ENCODE results near the gene FAM13B.
"Not testable (repeated sequence)": the region's sequence is repeated elsewhere in the genome, so short reads cannot be mapped to it uniquely, and the experiment has no call there.

Gene FAM13B

DNA sequence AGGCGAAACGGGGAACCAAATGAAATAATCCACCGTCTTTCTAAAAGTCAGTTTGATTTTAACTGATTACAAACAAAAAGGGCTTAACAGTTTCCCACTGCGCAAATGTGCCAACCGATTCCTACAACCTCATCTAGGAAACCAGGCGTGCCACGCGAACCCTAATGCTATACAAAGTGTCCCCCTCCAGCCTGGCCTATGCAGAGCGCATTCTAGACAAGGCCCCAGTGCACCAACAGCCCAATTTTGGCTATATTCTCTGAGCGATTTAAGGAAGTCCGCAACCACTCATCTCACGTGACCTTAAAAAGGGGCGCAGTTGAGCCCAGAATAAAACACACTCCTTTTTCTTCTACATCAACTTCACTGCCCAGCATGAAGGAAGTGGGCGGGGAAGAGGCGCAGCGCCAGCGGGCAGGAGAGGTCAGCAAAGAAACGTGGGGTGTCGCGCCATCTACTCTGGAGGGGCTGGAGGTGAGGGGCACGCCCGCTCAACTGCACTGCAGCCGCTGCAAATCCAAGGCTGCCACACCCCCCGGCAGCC is 779 bp downstream of the FAM13B start:
- peak overlapping the region; percentile 77 for H3K27ac ChIP-seq (ENCODE audit: low read length)
- H3K4me3 ChIP-seq (ENCODE audit: low read depth in 1 of 2, low read length in 2 of 2): peak overlapping the region; percentile 94 to 95
- peaks cover 16 to 41% of the 10 kb centered on the region in 2 donors for H3K4me1 ChIP-seq (ENCODE audit: control insufficient read depth in 1 of 2, insufficient read depth in 2 of 2, low read length in 2 of 2)
- H3K9me3 ChIP-seq (ENCODE audit: control insufficient read depth in 1 of 2, low read length in 2 of 2): no peaks in the 10 kb centered on the region
- H3K36me3 ChIP-seq (ENCODE audit: control insufficient read depth in 1 of 2, insufficient read depth in 2 of 2, low read length in 2 of 2): peaks cover 0 to 10% of the 10 kb centered on the region in 2 donors
- no peaks in the 10 kb centered on the region for H3K27me3 ChIP-seq (ENCODE audit: low read depth, low read length)

DNA sequence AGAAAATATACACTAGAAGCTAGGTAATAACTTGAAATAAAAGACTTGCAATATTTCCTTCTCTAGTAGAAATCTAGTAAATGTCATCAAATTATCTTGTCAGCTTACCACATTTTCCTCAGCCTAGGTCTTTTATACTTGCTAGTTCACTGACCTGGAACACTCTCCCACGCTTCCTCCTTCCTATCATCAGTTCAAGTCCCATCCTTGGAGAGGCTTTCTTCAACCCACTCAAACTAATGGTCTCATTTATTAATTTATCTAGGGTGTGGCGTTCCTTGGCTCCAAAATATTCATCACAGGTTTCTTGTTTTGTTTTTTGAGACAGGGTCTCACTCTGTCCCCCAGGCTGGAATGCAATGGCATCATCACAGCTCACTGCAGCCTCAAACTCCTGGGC is 2.9 kb downstream of the FAM13B start:
- Histone ChIP-seq H3K4me1 (ENCODE audit: control insufficient read depth in 1 of 2, insufficient read depth in 2 of 2, low read length in 2 of 2) (peaks cover 16 to 41% of the 10 kb centered on the region in 2 donors), H3K27me3 (ENCODE audit: low read depth, low read length) (no peaks in the 10 kb centered on the region), H3K36me3 (ENCODE audit: control insufficient read depth in 1 of 2, insufficient read depth in 2 of 2, low read length in 2 of 2) (peaks cover 0 to 10% of the 10 kb centered on the region in 2 donors), H3K9me3 (ENCODE audit: control insufficient read depth in 1 of 2, low read length in 2 of 2) (no peaks in the 10 kb centered on the region), H3K4me3 (ENCODE audit: low read depth in 1 of 2, low read length in 2 of 2) (no peak overlapping the region), H3K27ac (ENCODE audit: low read length) (no peak overlapping the region)

DNA sequence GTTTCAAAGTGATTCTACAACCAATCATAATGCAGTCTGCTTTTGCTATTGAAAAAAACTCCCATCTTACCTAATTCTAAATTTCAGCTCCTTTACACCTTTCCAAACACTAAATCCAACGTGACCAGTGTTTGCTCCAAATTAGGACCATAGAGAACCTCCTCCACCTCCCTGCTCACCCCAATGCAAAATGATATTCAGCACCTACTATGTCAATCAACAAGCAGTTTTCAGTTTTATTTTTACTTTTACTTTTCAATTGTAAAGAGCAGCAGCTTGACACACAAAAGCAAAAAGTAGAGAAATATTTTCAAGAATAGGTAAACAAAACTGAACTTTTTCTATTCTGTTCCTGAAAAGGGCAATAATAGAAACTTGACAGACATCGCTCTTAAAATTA is 3.4 kb downstream of the FAM13B start:
- no peaks in the 10 kb centered on the region for H3K27me3 ChIP-seq (ENCODE audit: low read depth, low read length)
- peaks cover 16 to 42% of the 10 kb centered on the region in 2 donors for H3K4me1 ChIP-seq (ENCODE audit: control insufficient read depth in 1 of 2, insufficient read depth in 2 of 2, low read length in 2 of 2)
- H3K9me3 ChIP-seq (ENCODE audit: control insufficient read depth in 1 of 2, low read length in 2 of 2): no peaks in the 10 kb centered on the region
- no peak overlapping the region for H3K4me3 ChIP-seq (ENCODE audit: low read depth in 1 of 2, low read length in 2 of 2)
- H3K27ac ChIP-seq (ENCODE audit: low read length): no peak overlapping the region
- peaks cover 0 to 10% of the 10 kb centered on the region in 2 donors for H3K36me3 ChIP-seq (ENCODE audit: control insufficient read depth in 1 of 2, insufficient read depth in 2 of 2, low read length in 2 of 2)

DNA sequence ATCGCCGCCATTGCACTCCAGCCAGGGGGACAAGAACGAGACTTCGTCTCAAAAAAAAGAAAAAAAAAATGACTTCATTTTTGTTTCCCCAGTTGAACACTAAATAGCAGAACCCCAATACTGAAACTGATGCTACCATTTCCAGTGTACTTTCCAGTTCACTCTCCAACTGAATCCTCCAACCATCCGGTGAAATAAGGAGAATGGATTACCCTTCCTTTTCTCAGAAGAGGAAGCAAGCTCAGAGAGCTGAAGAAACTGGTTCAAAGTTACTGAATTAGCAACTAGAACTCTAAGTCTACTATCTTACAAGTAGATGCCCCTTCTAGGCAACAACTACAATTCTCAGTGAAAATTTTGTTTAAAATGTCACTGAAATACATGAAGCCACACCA is 3.9 kb downstream of the FAM13B start:
- H3K9me3 ChIP-seq (ENCODE audit: control insufficient read depth in 1 of 2, low read length in 2 of 2): no peaks in the 10 kb centered on the region
- peaks cover 0 to 10% of the 10 kb centered on the region in 2 donors for H3K36me3 ChIP-seq (ENCODE audit: control insufficient read depth in 1 of 2, insufficient read depth in 2 of 2, low read length in 2 of 2)
- H3K4me3 ChIP-seq (ENCODE audit: low read depth in 1 of 2, low read length in 2 of 2): no peak overlapping the region
- peaks cover 16 to 47% of the 10 kb centered on the region in 2 donors for H3K4me1 ChIP-seq (ENCODE audit: control insufficient read depth in 1 of 2, insufficient read depth in 2 of 2, low read length in 2 of 2)
- H3K27ac ChIP-seq (ENCODE audit: low read length): no peak overlapping the region
- H3K27me3 ChIP-seq (ENCODE audit: low read depth, low read length): no peaks in the 10 kb centered on the region

DNA sequence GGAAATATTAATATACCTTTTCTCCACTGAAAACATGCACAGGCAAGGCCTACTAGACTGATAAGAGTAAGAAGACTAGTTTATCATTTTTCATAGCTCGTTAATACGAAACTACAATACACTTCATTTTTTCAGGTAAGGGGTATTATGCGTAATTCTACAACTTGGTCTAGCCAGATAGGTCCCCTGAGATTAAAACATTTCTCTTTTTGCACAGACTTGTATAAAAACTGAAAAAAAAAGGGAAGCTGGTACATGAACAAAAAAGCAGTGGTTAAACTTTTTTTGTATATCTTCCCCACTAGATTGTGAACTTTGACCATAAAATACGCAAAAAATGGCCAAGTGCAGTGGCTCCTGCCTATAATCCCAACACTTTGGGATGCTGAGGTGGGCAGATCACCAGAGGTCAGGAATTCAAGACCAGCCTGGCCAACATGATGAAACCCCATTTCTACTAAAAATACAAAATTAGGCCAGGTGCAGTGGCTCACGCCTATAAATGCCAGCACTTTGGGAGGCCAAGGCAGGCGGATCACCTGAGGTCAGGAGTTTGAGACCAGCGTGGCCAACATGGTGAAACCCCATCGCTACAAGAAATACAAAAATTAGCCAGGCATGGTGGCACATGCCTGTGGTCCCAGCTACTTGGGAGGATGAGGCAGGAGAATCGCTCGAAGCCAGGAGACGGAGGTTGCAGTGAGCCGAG is 4.5 kb downstream of the FAM13B start:
- H3K9me3 ChIP-seq (ENCODE audit: control insufficient read depth in 1 of 2, low read length in 2 of 2); H3K27me3 ChIP-seq (ENCODE audit: low read depth, low read length); H3K4me3 ChIP-seq (ENCODE audit: low read depth in 1 of 2, low read length in 2 of 2); H3K36me3 ChIP-seq (ENCODE audit: control insufficient read depth in 1 of 2, insufficient read depth in 2 of 2, low read length in 2 of 2); H3K27ac ChIP-seq (ENCODE audit: low read length): not testable (repeated sequence)
- H3K4me1 ChIP-seq (ENCODE audit: control insufficient read depth in 1 of 2, insufficient read depth in 2 of 2, low read length in 2 of 2): peaks cover 16 to 45% of the 10 kb centered on the region in 2 donors

DNA sequence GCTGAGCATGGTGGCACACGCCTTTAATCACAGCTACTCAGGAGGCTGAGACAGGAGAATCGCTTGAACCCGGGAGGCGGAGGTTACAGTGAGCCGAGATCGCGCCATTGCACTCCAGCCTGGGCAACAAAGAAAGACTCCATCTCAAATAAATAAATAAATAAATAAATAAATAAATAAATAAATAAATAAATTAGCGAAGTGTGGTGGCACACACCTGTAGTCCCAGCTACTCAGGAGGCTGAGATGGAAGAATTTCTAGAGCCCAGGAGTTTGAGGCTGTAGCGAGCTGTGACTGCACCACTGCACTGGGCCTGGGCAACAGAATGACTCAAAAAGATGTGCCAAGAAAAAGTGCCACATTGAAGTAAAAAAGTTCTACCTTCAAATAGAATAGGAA is 6.1 kb downstream of the FAM13B start:
- peaks cover 16 to 53% of the 10 kb centered on the region in 2 donors for H3K4me1 ChIP-seq (ENCODE audit: control insufficient read depth in 1 of 2, insufficient read depth in 2 of 2, low read length in 2 of 2)
- H3K36me3 ChIP-seq (ENCODE audit: control insufficient read depth in 1 of 2, insufficient read depth in 2 of 2, low read length in 2 of 2); H3K4me3 ChIP-seq (ENCODE audit: low read depth in 1 of 2, low read length in 2 of 2); H3K27ac ChIP-seq (ENCODE audit: low read length); H3K27me3 ChIP-seq (ENCODE audit: low read depth, low read length); H3K9me3 ChIP-seq (ENCODE audit: control insufficient read depth in 1 of 2, low read length in 2 of 2): not testable (repeated sequence)

DNA sequence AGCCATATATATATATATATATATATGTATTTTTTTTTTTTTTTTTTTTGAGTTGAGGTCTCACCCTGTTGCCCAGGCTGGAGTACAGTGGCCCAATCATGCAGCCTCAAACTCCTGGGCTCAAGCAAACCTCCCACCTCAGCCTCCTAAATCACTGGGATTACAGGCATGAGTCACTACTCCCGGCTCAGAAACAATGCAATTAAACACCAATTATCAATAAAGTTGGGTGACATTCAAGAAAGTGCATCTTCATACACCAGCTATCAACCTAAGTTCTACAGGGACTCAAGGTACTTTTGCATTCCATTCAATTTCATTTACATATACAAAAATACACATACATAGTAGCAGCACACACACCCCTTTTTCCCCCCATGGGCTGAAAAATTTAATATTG is 7.6 kb downstream of the FAM13B start:
- H3K27ac ChIP-seq (ENCODE audit: low read length): no peak overlapping the region
- H3K4me1 ChIP-seq (ENCODE audit: control insufficient read depth in 1 of 2, insufficient read depth in 2 of 2, low read length in 2 of 2): peaks cover 11 to 47% of the 10 kb centered on the region in 2 donors
- no peaks in the 10 kb centered on the region for H3K9me3 ChIP-seq (ENCODE audit: control insufficient read depth in 1 of 2, low read length in 2 of 2)
- H3K36me3 ChIP-seq (ENCODE audit: control insufficient read depth in 1 of 2, insufficient read depth in 2 of 2, low read length in 2 of 2): peaks cover 6% of the 10 kb centered on the region in 2 donors
- no peak overlapping the region for H3K4me3 ChIP-seq (ENCODE audit: low read depth in 1 of 2, low read length in 2 of 2)
- no peaks in the 10 kb centered on the region for H3K27me3 ChIP-seq (ENCODE audit: low read depth, low read length)

DNA sequence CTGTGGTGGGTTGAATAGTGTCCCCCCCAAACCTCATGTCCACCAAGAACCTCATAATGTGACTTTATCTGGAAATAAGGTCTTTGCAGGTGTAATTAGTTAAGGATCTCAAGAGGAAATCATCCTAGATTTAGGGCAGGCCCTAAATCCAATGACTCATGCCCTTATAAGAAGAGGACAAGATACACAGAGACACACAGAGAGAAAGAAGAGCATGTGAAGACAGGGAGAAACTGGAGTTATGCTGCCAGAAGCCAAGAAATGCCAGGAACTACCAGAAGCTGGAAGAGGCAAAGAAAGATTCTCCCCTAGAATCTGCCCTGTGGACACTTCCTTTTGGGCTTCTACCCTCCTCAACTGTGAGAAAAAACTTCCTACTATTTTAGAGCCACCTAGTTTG is 8.8 kb downstream of the FAM13B start:
- H3K9me3 ChIP-seq (ENCODE audit: control insufficient read depth in 1 of 2, low read length in 2 of 2): no peaks in the 10 kb centered on the region
- H3K27ac ChIP-seq (ENCODE audit: low read length): no peak overlapping the region
- no peak overlapping the region for H3K4me3 ChIP-seq (ENCODE audit: low read depth in 1 of 2, low read length in 2 of 2)
- H3K36me3 ChIP-seq (ENCODE audit: control insufficient read depth in 1 of 2, insufficient read depth in 2 of 2, low read length in 2 of 2): peaks cover 6% of the 10 kb centered on the region in 2 donors
- no peaks in the 10 kb centered on the region for H3K27me3 ChIP-seq (ENCODE audit: low read depth, low read length)
- H3K4me1 ChIP-seq (ENCODE audit: control insufficient read depth in 1 of 2, insufficient read depth in 2 of 2, low read length in 2 of 2): peaks cover 4 to 35% of the 10 kb centered on the region in 2 donors

DNA sequence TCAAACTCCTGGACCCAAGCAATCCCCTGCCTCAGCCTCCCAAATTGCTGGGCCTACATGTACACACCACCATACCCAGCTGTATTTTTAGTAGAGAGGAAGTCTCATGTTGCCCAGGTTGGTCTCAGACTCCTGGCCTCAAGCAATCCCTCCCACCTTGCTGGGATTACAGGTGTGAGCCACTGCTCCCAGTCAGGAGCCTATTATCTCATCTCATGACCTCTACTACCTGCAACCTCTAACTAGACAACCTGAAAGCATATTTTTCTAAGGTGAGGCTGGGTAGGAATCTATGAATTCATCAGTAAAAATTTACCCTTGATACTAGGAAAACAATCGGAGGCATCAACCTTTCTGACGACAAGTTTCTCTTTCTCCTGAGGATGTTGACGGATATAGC is 10.0 kb downstream of the FAM13B start:
- H3K36me3 ChIP-seq (ENCODE audit: control insufficient read depth in 1 of 2, insufficient read depth in 2 of 2, low read length in 2 of 2): peaks cover 11 to 17% of the 10 kb centered on the region in 2 donors
- H3K27me3 ChIP-seq (ENCODE audit: low read depth, low read length): no peaks in the 10 kb centered on the region
- H3K4me3 ChIP-seq (ENCODE audit: low read depth in 1 of 2, low read length in 2 of 2): no peak overlapping the region
- H3K9me3 ChIP-seq (ENCODE audit: control insufficient read depth in 1 of 2, low read length in 2 of 2): no peaks in the 10 kb centered on the region
- no peak overlapping the region for H3K27ac ChIP-seq (ENCODE audit: low read length)
- peaks cover 0 to 30% of the 10 kb centered on the region in 2 donors for H3K4me1 ChIP-seq (ENCODE audit: control insufficient read depth in 1 of 2, insufficient read depth in 2 of 2, low read length in 2 of 2)

DNA sequence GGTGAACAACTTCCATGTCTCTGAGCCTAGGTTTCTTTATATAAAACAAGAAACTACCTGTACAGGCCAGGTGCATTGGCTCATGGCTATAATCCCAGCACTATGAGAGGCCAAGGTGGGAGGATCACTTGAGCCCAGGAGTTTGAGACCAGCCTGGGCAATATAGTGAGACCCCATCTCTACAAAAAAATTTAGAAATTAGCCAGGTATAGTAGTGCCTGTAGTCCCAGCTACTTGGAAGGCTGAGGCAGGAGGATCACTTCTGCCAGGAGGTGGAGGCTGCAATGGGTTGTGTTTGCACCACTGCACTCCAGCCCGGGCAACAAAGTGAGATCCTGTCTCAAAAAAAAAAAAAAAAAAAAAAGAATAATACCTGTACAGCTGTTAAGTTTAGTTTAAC is 11.1 kb downstream of the FAM13B start:
- Histone ChIP-seq H3K27ac (ENCODE audit: low read length) (no peak overlapping the region), H3K27me3 (ENCODE audit: low read depth, low read length) (no peaks in the 10 kb centered on the region), H3K9me3 (ENCODE audit: control insufficient read depth in 1 of 2, low read length in 2 of 2) (no peaks in the 10 kb centered on the region), H3K4me3 (ENCODE audit: low read depth in 1 of 2, low read length in 2 of 2) (no peak overlapping the region), H3K36me3 (ENCODE audit: control insufficient read depth in 1 of 2, insufficient read depth in 2 of 2, low read length in 2 of 2) (peaks cover 13 to 21% of the 10 kb centered on the region in 2 donors), H3K4me1 (ENCODE audit: control insufficient read depth in 1 of 2, insufficient read depth in 2 of 2, low read length in 2 of 2) (peaks cover 0 to 30% of the 10 kb centered on the region in 2 donors)

DNA sequence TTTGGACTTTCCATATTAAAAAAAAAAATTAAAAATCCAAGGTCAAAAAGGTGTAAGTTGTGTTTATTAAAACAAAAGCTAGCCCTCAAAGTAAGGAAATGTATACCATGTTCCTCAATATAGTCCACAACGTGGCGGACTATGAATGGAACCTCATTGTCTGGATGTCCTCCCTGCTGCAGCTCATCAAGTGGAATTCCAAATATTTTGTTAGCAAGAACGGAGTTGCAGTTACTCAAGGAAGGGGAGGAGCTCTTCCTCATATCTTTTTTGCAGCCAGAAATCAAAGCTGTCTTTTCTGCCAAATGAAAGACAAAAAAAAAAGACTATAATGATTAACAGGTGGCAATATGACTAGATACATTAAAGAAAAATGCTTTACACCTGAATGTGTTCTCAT is 14.0 kb downstream of the FAM13B start:
- Histone ChIP-seq H3K4me1 (ENCODE audit: control insufficient read depth in 1 of 2, insufficient read depth in 2 of 2, low read length in 2 of 2) (peaks cover 0 to 22% of the 10 kb centered on the region in 2 donors), H3K9me3 (ENCODE audit: control insufficient read depth in 1 of 2, low read length in 2 of 2) (no peaks in the 10 kb centered on the region), H3K36me3 (ENCODE audit: control insufficient read depth in 1 of 2, insufficient read depth in 2 of 2, low read length in 2 of 2) (peaks cover 20 to 29% of the 10 kb centered on the region in 2 donors), H3K4me3 (ENCODE audit: low read depth in 1 of 2, low read length in 2 of 2) (no peak overlapping the region), H3K27me3 (ENCODE audit: low read depth, low read length) (no peaks in the 10 kb centered on the region), H3K27ac (ENCODE audit: low read length) (no peak overlapping the region)

DNA sequence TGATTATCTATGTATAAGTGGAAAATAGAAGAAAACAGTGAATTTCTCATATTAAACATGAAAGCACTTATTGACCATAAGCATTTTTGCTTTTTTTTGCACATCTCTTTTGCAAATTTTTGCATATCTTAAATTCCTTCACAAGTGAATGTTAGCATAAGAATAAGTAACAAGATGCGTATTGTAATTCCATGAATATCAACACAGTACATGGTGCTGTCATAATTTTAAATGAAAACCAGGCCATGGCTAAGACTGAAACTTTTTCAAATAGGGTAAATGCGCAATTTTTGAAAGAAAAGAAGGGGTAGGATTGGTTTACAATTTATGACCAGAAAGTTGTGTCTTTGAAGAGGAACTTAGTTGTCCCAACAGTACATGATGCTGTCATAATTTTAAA is 17.0 kb downstream of the FAM13B start:
- no peaks in the 10 kb centered on the region for H3K27me3 ChIP-seq (ENCODE audit: low read depth, low read length)
- peaks cover 0 to 4% of the 10 kb centered on the region in 2 donors for H3K4me1 ChIP-seq (ENCODE audit: control insufficient read depth in 1 of 2, insufficient read depth in 2 of 2, low read length in 2 of 2)
- no peaks in the 10 kb centered on the region for H3K9me3 ChIP-seq (ENCODE audit: control insufficient read depth in 1 of 2, low read length in 2 of 2)
- H3K27ac ChIP-seq (ENCODE audit: low read length): no peak overlapping the region
- no peak overlapping the region for H3K4me3 ChIP-seq (ENCODE audit: low read depth in 1 of 2, low read length in 2 of 2)
- peaks cover 24 to 29% of the 10 kb centered on the region in 2 donors for H3K36me3 ChIP-seq (ENCODE audit: control insufficient read depth in 1 of 2, insufficient read depth in 2 of 2, low read length in 2 of 2)

All from muscle layer of duodenum (tissue), 2 donors.